ENCODE measurements around the gene SLC25A23.
"Not testable (repeated sequence)": the region's sequence is repeated elsewhere in the genome, so short reads cannot be mapped to it uniquely, and the experiment has no call there.

SLC25A23 gene

DNA sequence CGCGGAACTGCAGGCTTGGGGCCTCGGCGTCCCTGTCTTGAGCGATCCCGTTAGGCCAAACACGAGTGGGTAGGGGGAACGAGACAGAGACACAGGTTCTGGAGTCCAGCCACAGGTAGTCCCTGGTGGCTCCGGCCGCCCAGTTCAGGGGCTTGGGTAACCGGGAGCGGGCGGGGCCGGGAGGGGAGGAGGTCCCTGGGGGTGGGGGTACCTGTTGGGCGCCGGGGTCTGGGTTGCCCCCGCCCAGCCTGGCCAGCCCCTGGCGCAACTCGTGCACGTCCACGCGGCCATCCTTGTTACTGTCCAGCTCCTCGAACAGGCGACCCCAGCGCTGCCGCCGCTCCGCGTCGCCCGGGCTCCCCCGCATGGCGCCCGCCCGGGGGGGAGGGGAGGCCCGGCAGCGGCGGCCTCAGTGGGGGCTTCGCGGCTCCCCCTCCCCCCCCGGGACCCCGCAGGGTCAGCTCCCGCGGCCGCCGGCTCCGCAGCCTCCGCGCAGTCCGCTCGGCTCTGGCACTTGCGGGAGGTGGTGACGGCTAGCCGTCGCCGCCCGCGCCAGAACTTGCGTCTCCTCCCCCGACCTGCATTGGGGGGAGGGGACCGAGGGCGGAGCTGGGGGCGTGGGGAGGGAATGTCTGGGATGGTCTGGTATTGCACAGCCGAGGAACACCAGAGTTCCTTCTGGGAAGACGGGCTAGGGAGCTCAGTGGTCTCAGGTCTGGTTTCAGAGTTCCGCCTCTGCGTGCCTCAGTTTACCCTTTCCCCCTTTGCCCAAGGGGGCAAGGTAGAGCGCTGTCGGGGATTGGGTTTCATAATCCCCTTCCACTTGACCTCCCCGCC is at the start of gene SLC25A23:
TSS of gene SLC25A23 (minus strand) at position 531 of the 837 bp plus-strand sequence. CDS start at position 367, 164 bp downstream.
- DNase-seq = peak; percentile 60

DNA sequence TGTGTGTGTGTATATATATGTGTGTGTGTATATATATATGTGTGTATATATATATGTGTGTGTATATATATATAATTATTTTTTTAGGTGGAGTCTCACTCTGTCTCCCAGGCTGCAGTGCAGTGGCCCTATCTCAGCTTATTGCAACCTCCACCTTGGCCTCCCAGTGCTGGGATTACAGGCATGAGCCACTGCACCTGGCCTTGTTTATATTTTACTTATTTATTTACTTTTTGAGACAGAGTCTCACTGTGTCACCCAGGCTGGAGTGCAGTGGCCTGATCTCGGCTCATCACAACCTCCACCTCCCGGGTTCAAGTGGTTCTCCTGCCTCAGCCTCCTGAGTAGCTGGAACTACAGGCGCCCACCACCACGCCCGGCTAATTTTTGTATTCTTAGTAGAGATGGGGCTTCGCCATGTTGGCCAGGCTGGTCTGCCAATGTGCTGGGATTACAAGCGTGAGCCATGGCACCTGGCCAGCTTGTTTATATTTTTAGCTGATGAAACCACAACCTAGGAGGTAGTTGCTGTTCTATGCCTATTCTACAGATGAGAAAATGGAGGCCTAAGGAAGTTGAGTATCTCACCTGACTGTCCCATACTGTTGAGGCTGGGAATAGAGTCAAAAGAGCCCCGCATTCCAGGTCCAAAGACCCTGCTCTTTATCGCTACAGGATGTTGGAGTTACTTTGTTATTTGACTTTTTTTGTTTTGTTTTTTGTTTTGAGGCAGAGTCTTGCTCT is 48.6 kb upstream of the SLC25A23 start:
- not testable (repeated sequence) for DNase-seq

DNA sequence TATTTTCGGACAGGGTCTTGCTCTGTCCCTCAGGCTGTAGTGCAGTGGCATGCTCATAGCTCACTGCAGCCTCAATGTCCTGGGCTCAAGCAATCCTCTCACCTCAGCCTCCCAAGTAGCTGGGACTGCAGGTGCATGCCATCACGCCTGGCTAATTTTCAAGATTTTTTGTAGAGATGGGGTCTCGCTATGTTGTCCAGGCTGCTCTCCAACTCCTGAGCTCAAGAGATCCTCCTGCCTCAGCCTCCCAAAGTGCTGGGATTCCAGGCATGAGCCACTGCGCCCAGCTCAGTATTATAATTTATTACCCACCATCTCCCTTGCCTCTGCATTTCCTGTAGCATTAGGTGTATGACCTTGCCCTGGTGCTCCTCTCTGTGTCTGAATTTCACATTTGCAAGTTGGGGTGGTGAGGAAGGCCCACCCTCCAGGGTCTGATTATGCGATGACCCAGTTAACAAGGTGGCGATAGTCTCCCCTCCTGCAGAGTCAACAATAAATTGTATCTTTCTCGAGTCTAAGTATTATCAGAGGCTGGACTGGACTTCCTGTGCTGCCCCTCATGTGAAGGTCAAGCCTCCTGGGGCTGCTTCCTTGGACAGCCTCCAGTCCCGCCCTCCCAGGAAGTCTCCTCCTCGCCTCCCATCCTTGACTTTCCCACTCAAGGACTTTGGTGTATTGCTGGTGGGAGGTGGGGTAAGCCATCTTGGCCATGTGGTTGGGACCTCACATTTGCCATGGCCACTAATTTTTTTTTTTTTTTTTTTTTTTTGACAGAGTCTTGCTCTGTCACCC is 44.0 kb upstream of the SLC25A23 start:
- no peak for DNase-seq

DNA sequence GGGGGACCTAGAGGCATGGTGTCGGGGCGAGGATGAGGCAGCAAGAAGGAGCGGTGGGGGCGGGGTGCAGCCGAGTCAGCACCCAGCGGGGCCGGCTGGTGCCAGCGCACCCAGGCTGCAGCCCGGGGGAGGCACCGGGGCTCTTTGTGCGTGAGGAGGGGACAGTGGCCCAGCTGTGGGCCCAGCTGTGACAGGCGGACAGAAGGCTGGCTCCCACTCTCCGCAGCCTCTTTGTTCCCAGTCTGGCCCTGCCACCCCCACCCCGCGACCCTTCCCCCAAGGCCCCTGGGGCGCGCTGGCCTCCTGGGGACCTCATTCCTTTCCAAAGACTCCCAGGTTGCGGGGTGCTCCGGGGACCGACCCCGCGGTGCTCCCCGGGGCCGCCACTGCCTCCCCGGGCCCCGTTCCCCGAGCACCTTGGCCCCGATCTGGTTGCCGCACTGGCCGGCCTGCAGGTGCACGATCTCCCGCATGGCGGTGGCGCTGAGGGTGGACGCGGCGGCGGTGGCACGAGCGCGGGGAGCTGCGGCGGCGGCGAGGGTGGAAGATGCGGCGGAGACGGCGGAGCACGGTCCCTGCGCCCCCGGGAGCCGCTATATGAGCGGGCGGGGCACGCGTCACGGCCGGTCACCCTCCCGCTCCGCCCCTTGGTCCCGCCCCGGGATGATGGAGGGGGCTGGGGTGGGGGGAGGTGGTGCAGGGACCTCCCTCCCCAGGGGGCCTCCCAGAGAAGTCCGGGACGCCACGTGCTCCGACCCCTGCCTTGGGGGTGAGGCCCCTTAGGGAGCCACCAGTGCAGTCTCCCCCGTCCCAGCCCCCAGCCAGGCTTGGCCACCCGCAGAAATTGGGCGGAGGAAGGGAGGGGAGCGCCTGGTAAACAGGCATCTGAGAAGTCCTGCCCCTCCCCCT is 42.4 kb upstream of the SLC25A23 start, which contains the start of gene TUBB4A:
TSS of gene TUBB4A (minus strand) at position 570 of the 909 bp plus-strand sequence. CDS start at position 473, 97 bp downstream.
- DNase-seq = no peak

DNA sequence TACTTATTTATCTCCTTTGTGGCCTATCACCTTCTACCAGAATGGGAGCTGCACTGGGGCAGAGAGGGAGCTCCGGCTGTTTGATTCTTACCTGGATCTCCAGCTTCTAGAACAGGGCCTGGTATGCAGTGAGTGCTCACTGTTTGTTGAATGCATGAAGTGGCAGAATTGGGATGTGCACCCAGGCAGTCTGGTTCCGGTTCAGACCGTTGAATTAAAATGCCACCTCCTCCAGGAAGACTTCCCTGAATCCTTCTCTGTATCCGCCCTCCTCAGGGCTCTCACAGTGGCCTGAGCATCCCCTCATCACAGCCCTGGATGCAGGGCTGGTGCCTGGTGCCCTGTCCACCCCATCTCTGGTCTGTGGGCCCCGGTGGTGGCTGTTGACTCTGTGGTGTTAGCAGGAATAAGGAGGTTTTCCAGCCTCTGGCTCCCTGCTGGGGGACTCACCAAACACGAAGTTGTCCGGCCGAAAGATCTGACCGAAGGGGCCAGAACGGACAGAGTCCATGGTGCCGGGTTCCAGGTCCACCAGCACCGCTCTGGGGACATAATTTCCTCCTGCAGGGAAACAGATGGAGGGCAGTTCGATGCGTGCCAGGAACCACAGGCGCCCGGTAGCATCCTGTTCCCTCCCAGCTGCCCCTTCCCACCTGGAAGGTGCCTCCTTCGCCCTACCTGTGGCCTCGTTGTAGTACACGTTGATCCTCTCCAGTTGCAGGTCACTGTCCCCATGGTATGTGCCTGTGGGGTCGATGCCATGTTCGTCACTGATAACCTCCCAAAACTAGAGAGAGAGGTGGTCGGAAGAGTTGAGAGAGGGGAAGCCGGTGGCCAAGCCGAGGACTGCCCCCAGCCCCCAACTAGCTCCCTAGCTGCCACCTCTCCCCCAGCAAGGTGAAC is 41.5 kb upstream of the SLC25A23 start:
- no peak for DNase-seq

DNA sequence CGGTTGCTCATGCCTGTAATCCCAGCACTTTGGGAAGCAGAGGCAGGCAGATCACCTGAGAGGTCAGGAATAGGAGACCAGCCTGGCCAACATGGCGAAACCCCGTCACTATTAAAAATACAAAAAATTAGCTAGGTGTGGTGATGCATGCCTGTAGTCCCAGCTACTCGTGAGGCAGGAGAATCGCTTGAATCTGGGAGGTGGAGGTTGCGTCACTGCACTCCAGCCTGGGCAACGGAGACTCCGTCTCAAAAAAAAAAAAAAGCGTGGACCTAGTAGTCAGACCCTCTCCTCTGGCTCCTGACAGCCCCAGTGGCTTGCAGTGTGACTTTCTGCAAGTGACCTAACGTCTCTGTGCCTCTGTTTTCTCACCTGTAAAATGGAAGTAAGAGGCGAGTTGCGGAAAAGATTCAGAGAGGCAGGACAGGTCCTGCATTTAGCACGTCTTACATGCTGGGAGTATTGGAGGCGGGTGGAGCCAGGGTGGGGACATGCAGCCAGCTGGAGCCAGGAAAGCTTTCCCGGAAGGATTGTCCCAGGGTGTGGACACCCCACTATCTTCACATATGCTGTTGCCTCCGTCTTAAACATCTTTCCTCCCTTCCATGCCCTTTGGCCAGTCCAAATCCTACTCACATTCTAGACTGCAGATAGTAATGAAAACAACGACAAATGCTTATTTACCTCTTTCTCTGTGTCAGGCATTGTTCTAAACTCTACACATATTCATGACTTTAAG is 39.6 kb upstream of the SLC25A23 start:
- DNase-seq = no peak

DNA sequence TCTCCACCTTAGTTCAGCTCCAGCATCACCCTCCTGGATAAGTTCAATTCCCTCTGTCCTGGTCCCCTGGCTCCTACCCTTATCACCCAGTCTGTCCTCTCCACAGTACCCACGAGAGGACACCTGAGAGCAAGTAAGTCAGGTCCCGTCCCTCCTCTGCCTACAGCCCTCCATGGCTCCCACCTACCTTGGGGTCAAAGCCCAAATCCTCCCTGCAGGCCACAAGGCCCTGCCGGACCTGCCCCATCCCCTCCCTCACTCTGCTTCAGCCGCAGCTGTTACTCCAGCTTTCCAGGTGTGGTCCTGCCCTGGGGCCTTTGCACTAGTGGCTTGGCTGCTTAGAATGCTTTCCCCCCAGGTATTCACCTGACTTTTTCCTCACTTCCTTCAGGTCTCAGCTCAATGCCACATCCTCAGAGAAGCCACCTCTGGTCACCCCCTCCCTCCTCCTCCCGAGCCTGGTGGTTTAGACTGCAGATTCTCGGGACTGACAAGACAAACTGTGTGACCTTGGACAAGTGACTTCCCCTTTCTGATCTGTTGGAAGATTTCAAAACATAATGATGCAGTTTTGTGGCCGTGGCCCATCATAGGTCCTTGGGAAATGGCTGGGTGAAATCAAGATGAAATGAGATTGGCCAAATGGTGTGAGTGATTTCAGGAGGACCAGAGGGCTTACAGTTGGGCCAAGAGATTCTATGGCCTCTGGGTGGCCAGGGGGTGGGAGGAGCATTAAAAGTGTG is 38.9 kb upstream of the SLC25A23 start:
- DNase-seq = no peak

DNA sequence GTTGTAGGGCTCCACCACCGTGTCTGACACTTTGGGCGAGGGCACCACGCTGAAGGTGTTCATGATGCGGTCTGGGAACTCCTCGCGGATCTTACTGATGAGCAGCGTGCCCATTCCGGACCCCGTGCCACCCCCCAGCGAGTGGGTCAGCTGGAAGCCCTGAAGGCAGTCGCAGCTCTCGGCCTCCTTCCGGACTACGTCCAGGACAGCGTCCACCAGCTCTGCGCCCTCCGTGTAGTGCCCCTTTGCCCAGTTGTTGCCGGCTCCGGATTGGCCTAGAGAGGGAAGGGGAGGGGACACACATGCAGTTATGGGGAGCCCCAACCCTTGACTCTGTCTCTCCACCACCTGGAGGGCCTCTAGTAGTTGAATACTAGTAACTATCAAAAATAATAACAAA is 36.4 kb upstream of the SLC25A23 start:
- DNase-seq = no peak

DNA sequence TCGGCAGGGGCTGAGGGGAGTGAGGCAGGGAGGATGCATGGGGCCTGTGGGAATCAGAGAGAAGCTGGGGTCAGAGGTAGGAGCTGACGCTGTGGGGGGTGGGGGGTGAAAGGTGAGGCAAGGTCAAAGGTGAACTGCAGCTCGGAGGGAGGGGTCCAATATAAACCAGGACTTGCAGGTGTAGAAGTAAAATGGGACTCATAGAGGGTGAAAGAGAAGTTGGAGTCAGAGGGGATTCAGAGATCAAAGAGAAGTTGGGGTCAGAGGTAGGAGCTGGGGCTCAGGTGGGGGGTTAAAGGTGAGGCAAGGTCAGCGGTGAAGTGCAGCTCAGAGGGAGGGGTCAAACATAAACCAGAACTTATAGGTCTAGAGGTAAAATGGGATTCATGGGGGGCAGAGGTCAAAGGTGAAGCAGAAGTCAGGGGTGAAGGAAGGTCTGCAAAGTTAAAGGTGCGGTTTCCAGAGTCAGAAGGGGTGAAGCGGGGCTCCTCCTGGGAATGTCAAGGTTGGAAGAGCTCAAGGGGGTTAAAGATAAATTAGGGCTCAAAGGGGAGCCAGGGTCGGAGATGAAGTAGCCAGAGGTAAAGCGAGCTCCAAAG is 34.9 kb upstream of the SLC25A23 start:
- DNase-seq = no peak

DNA sequence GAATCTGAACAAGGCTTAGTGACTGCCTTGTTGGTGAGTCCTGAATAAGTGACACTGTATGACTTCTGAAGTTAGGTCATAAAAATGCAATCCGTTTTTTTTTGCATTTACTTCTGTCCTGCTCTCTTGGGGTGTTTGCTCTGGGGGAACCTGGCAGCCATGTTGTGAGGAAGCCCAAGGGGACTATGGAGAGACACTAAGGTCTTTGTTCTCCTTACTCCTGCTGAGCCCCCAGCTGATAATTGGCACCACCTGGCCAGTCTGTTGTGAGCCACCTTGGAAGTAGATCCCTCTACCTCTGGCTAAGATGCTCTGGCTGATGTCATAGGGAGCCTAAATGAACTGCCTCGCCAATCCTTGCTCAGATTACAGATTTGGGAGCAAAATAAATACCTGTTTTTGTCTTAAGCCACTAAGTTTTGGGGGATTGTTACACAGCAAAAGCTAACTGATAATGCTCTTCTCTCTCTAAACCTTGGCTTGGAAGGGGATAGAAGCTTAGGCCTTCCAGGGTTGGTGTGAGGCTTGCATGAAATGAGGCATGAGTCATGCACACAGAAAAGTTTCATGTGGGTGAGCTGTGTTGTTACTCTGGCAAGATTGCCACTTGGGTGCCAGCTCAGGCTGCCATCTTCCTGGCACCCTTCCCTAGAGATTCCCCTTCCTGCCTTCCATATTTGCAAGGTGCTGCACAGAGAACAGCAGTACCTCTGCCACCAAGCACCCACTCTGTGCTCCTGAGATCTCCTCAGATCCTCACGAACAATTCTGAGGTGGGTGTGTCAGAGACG is 32.4 kb upstream of the SLC25A23 start:
- DNase-seq = no peak

DNA sequence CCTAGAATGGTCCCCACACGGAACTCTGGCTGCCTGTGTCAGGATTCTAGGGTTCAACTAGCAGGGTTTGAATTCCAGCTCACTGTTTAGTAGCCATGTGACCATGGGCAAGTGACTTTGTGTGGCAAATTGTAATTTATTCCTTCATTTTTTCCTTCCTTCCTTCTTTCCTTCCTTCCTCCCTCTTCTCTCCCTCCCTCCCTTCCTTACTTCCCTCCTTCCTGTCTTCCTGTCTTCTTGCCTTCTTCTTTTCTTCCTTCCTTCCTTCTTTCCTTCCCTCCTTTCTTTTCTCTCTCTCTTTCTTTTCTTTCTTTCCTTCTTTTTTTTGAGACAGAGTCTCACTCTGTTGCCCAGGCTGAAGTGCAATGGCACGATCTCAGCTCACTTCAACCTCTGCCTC is 30.5 kb upstream of the SLC25A23 start:
- DNase-seq = no peak

DNA sequence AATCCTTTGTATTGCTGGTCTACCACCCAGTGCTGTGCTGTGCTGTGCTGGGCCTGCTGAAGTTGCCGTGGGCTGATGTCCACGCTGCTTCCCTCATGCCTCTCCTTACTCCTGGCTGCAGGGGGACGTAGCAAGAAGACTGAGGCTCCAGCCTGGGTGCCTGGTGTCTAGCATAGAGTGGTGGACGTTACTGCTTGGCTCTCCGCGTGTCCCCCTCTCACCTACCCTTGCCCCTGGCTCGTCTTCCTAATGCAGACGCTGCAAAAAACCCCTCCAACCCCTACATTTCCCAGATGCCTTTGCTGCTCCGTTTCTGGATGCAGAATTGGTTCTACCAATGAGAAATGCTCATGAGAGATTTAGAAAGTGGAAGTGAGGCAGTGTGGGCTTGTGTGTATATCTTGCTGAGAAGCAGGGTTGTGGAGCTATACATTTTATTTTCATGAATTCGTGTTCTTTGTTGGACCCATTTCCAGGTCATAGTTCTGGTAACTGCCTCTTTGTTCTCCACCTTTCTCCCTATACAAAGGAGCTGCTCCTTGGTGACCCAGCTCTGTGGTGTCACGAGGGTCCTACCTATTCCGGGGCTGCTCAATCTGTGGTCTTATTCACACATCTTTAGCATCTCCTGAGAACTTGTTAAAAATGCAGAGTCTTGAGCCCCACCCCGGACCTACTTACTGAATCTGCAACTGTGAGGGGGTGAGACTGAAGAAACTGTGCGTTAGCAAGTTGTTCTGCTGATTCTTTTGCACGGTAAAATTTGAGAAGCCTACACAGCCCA is 29.9 kb upstream of the SLC25A23 start:
- DNase-seq = no peak

DNA sequence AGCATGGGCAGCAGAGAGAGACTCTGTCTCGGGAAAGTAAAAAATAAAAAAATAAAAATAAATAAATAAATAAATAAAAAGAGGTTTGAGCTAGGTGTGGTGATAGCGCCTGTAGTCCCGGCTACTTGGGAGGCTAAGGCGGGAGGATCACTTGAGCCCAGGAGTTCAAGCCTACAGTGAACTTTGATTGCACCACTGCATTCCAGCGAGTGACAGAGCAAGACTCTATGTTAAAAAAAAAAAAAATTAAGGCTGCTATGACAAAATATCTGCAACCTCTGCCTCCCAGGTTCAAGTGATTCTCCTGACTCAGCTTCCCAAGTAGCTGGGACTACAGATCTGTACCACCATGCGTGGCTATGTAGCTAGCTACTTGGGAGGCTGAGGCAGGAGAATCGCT is 25.2 kb upstream of the SLC25A23 start:
- no peak for DNase-seq

DNA sequence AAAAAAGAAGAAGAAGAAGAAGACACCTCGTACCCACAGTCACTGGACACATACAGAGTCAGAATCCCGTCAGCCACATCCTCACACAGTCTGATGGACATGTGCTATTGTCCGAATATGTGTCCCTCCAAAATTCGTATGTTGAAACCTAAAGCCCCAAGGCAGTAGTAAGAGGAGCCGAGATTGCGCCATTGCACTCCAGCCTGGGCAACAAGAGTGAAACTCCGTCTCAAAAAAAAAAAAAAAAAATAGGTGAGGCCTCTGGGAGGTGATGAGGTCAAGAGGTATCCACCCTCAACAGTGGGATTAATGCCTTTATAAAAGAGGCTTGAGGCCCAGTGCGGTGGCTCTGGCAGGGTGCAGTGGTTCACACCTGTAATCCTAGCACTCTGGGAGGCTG is 24.6 kb upstream of the SLC25A23 start:
- DNase-seq = no peak

DNA sequence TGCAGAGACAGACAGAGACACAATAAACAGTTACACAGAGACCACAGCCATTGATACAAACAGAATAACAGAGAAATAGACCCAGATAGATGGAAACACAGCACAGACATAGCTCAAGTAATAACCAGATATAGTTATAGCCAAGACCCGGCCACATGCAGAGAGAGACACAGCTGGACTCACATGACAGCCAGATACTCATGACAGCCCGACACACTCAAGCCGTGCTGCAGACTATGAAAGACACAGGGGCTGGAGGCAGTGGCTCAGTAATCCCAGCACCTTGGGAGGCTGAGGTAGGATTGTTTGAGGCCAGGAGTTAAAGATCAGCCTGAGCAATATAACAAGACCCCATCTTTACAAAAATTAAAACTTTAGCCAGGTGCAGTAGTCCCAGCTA is 23.6 kb upstream of the SLC25A23 start:
- DNase-seq = no peak

DNA sequence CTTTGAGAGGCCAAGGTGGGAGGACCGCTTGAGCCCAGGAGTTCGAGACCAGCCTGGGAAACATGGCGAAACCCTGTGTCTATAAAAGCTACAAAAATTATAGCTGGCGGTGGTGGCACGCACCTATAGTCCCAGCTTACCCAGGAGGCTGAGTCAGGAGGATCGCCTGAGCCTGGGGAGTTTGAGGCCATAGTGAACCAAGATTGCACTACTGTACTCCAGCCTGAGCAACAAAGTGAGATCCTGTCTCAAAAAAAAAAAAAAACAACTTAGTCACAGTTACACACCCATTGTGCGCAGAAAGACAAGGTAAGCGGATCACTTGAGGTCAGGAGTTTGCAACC is 22.7 kb upstream of the SLC25A23 start:
- DNase-seq = no peak

DNA sequence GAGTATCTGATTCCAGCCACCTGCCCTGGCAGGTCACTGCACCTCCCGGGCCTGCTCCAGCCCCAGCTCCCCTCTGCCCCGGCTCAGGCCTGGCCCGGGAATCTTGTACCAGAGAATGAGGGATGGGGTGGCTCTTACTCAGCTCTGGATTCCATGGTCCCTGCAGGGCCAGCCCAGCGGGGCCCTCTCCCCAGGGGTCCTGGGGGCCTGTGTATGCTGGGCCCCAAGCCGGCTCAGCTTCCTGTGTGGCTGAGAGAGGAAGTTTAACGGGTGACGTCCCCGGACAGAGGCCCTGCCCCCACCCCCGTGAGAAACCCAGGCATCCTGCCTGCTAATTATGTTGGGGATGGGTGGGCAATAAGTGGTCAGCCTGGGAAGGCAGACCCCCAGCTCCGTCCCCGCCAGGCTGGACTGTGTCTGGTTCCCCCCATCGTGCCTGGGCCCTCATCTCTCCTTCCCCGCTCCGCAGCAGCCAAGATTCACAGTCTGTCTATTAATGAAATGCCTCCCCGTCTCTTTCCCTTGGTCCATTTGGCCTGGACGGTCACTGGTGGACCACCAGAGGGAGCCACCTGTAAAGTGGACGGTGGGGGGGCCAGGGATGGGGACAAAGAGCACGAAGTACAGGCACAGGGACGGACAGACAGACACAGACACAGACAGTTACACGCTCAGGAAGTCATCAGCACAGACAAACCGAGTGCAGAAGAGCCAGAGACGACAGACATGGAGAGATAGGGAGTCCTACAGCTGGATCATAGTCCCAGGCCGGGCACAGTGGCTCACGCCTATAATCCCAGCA is 22.1 kb upstream of the SLC25A23 start, which contains the start of gene DENND1C:
TSS of gene DENND1C (minus strand) at position 247 of the 802 bp plus-strand sequence. CDS start at position 155, 92 bp downstream.
- DNase-seq = no peak
